GM10266 (cell line): ENCODE data around the gene DUSP15.
"Not testable (repeated sequence)": the region's sequence is repeated elsewhere in the genome, so short reads cannot be mapped to it uniquely, and the experiment has no call there.

Experiments used
- DNase-seq: peaks from one replicate; pipeline ENCODE4 v3.0.0; 2012; ENCODE audit errors: extremely low spot score
- TF ChIP-seq, protein P1 (sequence below): IDR thresholded peaks from 2 replicates; pipeline ENCODE4 v1.5.1; 2012; ENCODE audit warnings: mild to moderate bottlenecking, low read depth; ENCODE audit not compliant: control insufficient read depth, insufficient read depth; ENCODE audit errors: missing control alignments

The DUSP15 gene

DNA sequence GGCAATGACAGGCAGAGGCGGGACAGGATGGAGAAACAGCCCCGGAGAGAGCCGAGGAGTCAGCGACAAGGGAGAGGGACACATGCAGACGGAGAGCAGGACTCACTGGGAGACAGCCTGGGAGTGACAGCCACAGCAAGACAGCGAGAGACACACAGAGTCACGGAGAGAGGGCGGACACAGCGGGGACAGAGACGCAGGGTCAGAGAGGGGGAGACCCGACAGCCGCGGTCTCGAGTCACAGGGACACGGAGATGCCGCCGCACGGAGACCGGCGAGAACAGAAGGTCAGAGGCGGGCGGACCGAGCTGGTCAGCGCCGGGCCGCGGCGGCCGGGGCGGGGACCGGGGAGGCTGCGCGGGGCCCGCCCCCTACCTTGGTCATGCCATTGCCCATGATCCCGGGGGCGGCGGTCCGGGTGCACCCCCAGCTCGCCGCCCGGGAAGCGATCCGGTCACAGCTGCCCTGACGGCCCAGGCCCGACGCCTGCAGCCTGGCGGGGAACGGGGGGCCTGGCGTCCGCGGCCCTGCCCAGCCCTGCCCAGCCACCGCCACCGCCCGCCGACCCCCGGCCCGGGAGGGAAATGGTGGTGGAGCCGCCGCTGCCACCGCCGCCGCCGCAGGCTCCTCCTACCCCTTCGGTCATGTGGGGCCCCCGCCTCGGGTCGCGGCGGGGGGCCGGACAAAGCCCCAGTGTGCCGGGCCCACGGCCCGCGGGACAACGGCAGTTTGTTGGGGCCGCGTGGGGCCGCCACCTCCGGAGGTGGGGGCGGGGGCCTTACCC, at the start of gene DUSP15, which contains the start of gene TTLL9:
DUSP15 (minus strand) TSS at position 586 of the 784 bp plus-strand sequence; CDS start at position 396, 190 bp downstream.
TTLL9 (plus strand) TSS at position 693 of the 784 bp plus-strand sequence. CDS start 493 bp downstream, outside the sequence.
- peak; percentile 44 for DNase-seq
- TF ChIP-seq, protein P1, sequence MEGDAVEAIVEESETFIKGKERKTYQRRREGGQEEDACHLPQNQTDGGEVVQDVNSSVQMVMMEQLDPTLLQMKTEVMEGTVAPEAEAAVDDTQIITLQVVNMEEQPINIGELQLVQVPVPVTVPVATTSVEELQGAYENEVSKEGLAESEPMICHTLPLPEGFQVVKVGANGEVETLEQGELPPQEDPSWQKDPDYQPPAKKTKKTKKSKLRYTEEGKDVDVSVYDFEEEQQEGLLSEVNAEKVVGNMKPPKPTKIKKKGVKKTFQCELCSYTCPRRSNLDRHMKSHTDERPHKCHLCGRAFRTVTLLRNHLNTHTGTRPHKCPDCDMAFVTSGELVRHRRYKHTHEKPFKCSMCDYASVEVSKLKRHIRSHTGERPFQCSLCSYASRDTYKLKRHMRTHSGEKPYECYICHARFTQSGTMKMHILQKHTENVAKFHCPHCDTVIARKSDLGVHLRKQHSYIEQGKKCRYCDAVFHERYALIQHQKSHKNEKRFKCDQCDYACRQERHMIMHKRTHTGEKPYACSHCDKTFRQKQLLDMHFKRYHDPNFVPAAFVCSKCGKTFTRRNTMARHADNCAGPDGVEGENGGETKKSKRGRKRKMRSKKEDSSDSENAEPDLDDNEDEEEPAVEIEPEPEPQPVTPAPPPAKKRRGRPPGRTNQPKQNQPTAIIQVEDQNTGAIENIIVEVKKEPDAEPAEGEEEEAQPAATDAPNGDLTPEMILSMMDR: no peak

DNA sequence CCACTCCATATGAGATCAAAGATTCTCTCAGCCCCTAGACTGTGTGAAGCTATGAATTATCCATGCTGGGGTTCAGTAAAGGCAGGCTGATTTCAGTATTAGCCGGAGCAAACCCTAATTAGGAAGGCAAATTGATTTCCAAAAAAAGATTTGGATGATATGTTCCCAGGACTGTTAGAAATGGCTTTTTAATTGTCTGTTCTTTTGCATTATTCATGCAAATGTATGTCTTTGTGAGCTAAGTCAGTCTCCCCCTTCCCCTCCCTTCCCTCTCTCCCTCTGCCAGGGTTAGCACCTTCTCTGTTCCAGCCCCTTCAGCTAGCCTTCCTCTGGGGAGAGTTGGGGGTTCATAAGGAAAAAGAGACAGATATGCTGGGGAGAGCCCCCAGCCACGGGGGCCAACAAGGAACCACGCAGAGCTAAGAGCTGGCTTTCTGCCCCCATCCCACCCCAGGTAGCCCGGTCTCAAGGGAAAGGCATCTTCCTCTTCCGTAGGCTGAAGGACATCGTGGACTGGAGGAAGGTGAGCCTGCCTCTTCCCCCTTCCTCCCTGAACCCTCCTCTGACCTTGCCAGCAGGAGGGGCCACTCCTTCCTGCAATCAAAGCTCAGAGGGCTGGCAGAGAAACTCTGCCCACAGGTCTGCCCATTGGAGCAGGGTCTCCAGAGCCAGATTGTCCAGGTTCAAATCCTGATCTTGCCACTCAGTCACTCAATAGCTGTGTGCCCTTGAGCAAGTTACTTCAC, 49.3 kb upstream of the DUSP15 start:
- DNase-seq: no peak
- TF ChIP-seq, protein P1: no peak

DNA sequence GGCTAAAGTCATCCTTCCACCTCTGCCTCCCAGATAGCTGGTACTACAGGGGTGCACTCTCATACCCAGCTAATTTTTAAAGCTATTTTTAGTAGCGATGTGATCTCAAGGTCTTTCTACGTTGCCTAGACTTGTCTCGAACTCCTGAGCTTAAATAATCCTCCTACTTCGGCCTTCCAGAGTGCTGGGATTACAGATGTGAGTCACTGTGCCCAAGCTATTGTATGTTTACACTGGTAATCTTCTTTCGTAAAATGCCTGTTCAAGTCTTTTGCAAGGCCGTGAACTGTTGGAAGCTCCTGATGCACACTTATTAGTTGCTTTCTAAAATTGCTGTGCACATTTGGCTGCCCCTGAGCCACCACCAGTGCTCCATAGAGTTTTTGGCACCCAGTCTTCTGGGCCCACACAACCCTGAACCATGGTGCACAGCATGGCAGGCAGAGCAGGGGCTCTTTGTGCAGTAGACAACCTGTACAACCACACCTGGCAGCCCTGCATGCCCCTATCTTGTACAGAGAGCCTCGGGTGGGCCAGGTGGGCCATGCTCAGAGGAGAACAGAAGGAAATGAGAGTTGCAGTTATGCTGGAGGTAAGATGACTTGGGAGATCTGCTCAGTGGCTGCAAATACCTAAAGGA, 48.3 kb upstream of the DUSP15 start:
- TF ChIP-seq, protein P1: no peak
- DNase-seq: no peak

- not testable (repeated sequence) for DNase-seq
Measured at GRCh38 chr20:31917962-31918412, 47.7 kb upstream of the DUSP15 start.

DNA sequence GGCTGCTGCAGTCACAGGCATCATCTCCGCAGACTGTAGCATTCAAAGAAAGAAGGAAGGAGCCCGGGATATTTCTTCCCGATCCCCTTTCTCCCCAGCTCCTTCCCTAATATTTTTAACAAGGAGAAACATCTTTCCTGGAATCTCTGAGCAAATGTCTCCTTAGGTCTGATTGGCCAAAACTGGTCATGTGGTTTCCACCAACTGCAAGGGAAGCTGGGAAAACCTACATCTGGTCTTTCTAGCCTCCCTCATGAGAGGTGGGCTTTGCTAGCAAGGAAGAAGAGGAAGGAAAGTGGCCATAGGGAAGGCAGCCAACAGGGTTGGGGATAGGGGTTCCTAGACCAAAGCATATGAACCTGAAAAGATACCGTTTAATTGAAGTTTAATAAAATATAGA, 46.4 kb upstream of the DUSP15 start:
- no peak for DNase-seq
- TF ChIP-seq, protein P1: no peak

DNA sequence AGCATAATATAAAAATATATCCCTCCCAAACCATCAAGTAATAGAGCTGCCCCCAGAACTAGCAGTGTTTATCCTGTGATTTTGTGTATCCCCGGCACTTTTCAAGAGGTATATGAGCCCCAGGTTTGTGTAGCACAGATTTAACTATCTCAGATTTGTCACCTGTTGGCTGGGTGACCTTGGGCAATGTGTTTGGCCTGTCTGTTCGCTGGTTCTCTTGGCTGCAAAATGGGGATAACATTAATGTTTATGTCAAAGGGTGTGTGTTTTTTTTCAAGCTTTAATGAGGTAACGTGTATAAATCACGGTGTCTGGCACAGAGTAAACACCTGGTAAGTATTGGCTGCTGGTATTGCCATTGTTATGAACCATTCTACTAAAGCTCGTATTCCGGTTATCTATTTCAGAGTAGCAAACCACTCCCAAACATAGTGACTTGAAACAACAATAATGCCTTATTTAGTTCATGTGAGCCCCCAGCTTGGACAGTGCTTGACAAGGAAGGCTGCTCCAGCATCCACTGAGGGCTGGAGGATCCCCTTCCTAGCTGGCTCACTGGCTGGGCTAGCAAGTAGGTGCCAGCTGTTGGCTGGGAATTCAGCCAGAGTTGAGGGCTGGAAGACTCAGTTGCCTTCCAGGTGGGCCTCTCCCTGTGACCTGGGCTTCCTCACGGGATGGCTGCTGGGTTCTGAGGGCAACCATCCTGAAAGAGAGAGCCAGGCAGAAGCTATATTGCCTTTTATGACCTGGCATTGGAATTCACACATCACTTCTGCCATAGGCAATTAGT, 45.4 kb upstream of the DUSP15 start:
- DNase-seq: no peak
- TF ChIP-seq, protein P1: no peak

- no peak for DNase-seq
- TF ChIP-seq, protein P1: no peak
Measured at GRCh38 chr20:31914170-31914569, 43.8 kb upstream of the DUSP15 start.
